ENCODE measurements around the gene HMOX1. TPM values are rescaled to one million over a fixed set of nuclear protein-coding genes. Genes with fewer than 3 reads are reported as not detected.

The HMOX1 gene
- total and polyA plus RNA-seq, 4 donors, result 18.7 to 108 (median 59.7) TPM

DNA sequence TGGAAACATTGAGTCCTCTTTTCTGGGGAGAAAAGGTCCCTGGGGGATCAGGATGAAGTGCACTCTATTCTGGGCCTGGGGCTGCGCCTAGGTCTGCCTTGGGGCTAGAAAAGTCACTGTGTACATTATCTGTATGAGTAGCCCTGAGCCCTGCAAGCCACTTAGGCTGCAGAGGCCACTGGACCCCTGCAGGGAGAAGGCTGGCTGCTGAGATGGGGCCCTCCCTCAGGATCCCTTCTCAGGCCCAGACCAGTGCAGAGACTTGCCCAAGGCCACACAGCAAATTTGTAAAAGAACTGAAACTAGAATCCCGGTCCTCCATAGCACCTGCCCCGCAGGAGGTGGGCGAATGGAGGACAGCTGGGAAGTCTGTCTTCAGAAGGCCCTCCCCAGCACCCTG lies 26.8 kb upstream of the HMOX1 start:
- Histone ChIP-seq H3K27ac (ENCODE audit: low read depth in 1 of 2, low read length in 2 of 2) (no peak overlapping the region), H3K4me3 (ENCODE audit: low read depth in 1 of 3, low read length in 3 of 3) (no peak overlapping the region), H3K9ac (ENCODE audit: low read depth in 1 of 2, low read length in 2 of 2) (no peak overlapping the region), H3K36me3 (ENCODE audit: control insufficient read depth in 4 of 4, insufficient read depth in 3 of 4, low read depth in 1 of 4, low read length in 3 of 4) (no peaks in the 10 kb centered on the region), H3K9me3 (ENCODE audit: control insufficient read depth in 4 of 4, low read length in 3 of 4) (no peaks in the 10 kb centered on the region), H3K4me1 (ENCODE audit: control insufficient read depth in 4 of 4, insufficient read depth in 4 of 4, low read length in 3 of 4) (peaks cover 5 to 20% (median 16%) of the 10 kb centered on the region in 4 donors), H3K27me3 (ENCODE audit: control insufficient read depth in 4 of 4, insufficient read depth in 4 of 4, low read length in 3 of 4) (no peaks in the 10 kb centered on the region)
- 88% methylated on average over 4 of the region's 4 CpGs for WGBS
- no peak for TF ChIP-seq RAD21 (IDR thresholded peaks at IDR 0.05)
- TF ChIP-seq, protein P1, sequence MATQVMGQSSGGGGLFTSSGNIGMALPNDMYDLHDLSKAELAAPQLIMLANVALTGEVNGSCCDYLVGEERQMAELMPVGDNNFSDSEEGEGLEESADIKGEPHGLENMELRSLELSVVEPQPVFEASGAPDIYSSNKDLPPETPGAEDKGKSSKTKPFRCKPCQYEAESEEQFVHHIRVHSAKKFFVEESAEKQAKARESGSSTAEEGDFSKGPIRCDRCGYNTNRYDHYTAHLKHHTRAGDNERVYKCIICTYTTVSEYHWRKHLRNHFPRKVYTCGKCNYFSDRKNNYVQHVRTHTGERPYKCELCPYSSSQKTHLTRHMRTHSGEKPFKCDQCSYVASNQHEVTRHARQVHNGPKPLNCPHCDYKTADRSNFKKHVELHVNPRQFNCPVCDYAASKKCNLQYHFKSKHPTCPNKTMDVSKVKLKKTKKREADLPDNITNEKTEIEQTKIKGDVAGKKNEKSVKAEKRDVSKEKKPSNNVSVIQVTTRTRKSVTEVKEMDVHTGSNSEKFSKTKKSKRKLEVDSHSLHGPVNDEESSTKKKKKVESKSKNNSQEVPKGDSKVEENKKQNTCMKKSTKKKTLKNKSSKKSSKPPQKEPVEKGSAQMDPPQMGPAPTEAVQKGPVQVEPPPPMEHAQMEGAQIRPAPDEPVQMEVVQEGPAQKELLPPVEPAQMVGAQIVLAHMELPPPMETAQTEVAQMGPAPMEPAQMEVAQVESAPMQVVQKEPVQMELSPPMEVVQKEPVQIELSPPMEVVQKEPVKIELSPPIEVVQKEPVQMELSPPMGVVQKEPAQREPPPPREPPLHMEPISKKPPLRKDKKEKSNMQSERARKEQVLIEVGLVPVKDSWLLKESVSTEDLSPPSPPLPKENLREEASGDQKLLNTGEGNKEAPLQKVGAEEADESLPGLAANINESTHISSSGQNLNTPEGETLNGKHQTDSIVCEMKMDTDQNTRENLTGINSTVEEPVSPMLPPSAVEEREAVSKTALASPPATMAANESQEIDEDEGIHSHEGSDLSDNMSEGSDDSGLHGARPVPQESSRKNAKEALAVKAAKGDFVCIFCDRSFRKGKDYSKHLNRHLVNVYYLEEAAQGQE (IDR thresholded peaks at IDR 0.05), result no peak
- no peak for TF ChIP-seq FOXA1 (IDR thresholded peaks at IDR 0.05)
- no peak for TF ChIP-seq YY1 (IDR thresholded peaks at IDR 0.05)
- TF ChIP-seq ATF3 (IDR thresholded peaks at IDR 0.05), result no peak
- TF ChIP-seq, protein P2, sequence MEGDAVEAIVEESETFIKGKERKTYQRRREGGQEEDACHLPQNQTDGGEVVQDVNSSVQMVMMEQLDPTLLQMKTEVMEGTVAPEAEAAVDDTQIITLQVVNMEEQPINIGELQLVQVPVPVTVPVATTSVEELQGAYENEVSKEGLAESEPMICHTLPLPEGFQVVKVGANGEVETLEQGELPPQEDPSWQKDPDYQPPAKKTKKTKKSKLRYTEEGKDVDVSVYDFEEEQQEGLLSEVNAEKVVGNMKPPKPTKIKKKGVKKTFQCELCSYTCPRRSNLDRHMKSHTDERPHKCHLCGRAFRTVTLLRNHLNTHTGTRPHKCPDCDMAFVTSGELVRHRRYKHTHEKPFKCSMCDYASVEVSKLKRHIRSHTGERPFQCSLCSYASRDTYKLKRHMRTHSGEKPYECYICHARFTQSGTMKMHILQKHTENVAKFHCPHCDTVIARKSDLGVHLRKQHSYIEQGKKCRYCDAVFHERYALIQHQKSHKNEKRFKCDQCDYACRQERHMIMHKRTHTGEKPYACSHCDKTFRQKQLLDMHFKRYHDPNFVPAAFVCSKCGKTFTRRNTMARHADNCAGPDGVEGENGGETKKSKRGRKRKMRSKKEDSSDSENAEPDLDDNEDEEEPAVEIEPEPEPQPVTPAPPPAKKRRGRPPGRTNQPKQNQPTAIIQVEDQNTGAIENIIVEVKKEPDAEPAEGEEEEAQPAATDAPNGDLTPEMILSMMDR (IDR thresholded peaks at IDR 0.05; ENCODE audit: low read depth, low read length, missing input control), result no peak
- no peak for TF ChIP-seq SP1 (IDR thresholded peaks at IDR 0.05)
- TF ChIP-seq HNF4A (conservative IDR thresholded peaks at IDR 0.05), result no peak
- TF ChIP-seq GABPA (IDR thresholded peaks at IDR 0.05 in 1 of 2, conservative IDR thresholded peaks at IDR 0.05 in 1 of 2), result no peak
- no peak for DNase-seq (ENCODE audit: low spot score)

GRCh38 chr22:35357883-35358621 lies 22.8 kb upstream of the HMOX1 start:
- Histone ChIP-seq H3K4me3 (ENCODE audit: low read depth in 1 of 3, low read length in 3 of 3) (no peak overlapping the region), H3K4me1 (ENCODE audit: control insufficient read depth in 4 of 4, insufficient read depth in 4 of 4, low read length in 3 of 4) (no peaks in the 10 kb centered on the region), H3K36me3 (ENCODE audit: control insufficient read depth in 4 of 4, insufficient read depth in 3 of 4, low read depth in 1 of 4, low read length in 3 of 4) (no peaks in the 10 kb centered on the region), H3K27ac (ENCODE audit: low read depth in 1 of 2, low read length in 2 of 2) (no peak overlapping the region), H3K9me3 (ENCODE audit: control insufficient read depth in 4 of 4, low read length in 3 of 4) (no peaks in the 10 kb centered on the region), H3K9ac (ENCODE audit: low read depth in 1 of 2, low read length in 2 of 2) (no peak overlapping the region), H3K27me3 (ENCODE audit: control insufficient read depth in 4 of 4, insufficient read depth in 4 of 4, low read length in 3 of 4) (no peaks in the 10 kb centered on the region)
- TF ChIP-seq, protein P1 (IDR thresholded peaks at IDR 0.05), result no peak
- TF ChIP-seq ZBTB33 (IDR thresholded peaks at IDR 0.05) (no peak), RAD21 (IDR thresholded peaks at IDR 0.05) (no peak), NR2F2 (IDR thresholded peaks at IDR 0.05) (no peak), SP1 (IDR thresholded peaks at IDR 0.05) (no peak), TAF1 (conservative IDR thresholded peaks at IDR 0.05) (no peak), YY1 (IDR thresholded peaks at IDR 0.05) (no peak), EGR1 (IDR thresholded peaks at IDR 0.05; ENCODE audit: low read depth in 2 of 2) (no peak)
- no peak for DNase-seq (ENCODE audit: low spot score)
- WGBS, result 72% methylated on average over 6 of the region's 6 CpGs
